ENCODE measurements around the gene SUSD2. TPM values are rescaled to one million over a fixed set of nuclear protein-coding genes. Genes with fewer than 3 reads are reported as not detected.

Gene SUSD2
- total and polyA plus RNA-seq, 9 of the 15 experiments (the other 6 are each of a cell fraction or from before 2014, with no cell fraction given), result 0.01 to 0.16 (median 0.04) TPM; not detected in 4

DNA sequence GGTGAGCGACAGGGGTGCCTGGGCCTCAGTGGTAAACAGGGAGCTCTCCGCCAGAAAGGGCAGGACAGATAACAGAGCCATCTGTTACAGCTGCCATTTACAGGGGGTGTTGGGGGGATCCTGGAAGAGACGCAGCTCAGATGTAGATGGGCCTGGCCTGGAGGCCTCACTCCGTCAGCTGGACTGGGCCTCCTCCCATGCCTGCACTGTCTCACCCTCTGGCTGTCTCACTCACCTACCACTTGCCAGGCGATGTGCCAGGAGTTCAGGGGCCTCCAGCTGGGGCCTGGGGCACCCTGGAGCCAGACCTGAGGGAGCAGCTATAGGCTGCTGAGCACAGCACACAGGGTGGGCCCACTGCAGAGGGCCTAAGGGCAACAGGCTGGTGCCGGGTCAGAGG, 16.3 kb upstream of the SUSD2 start:
- H4K20me1 ChIP-seq (replicated peaks; ENCODE audit: control insufficient read depth, insufficient read depth, low read length), result no peaks in the 10 kb centered on the region; the same call in 1 of the 2 replicates
- H3K79me2 ChIP-seq (ENCODE audit: control insufficient read depth, insufficient read depth, low read length), result no peaks in the 10 kb centered on the region
- H2AFZ ChIP-seq (ENCODE audit: low read depth, low read length), result no peak overlapping the region
- H3K27me3 ChIP-seq (ENCODE audit: control insufficient read depth in 2 of 2, insufficient read depth in 2 of 2, low read length in 2 of 2), result no peaks in the 10 kb centered on the region
- ChIA-PET POLR2A (interaction anchor here (0.6 kb wide), 1 partner anchor 12 kb away, joined by 3 read pairs; no protein-coding TSS in a partner anchor), CTCF (ENCODE audit: low intra/inter-chr PET ratio) (no interaction called here)
- H3K9me1 ChIP-seq (ENCODE audit: control insufficient read depth, insufficient read depth, low read length), result no peaks in the 10 kb centered on the region
- no peak for ATAC-seq
- H3K36me3 ChIP-seq (ENCODE audit: control insufficient read depth, insufficient read depth, low read length), result peaks cover 35% of the 10 kb centered on the region; the same call in 2 of the 3 replicates
- FAIRE-seq, result no peak
- H3K27ac ChIP-seq (ENCODE audit: extremely low read depth, low read depth, low read length), result no peak overlapping the region
- 84% methylated on average over 5 of the region's 6 CpGs for WGBS (ENCODE audit: insufficient coverage, low coverage, missing lambda C conversion rate)
- H3K4me3 ChIP-seq, result no peak overlapping the region
- no peak overlapping the region for H3K9ac ChIP-seq (ENCODE audit: insufficient read depth in 1 of 2, low read depth in 2 of 2, low read length in 2 of 2)
- intact Hi-C loops (cut with micrococcal nuclease), result no loop called here
- peaks cover 0 to 4% of the 10 kb centered on the region in 2 experiments; a peak in 1 of 5 replicates for H3K4me1 ChIP-seq (replicated peaks in 1 of 2; ENCODE audit: control insufficient read depth in 2 of 2, insufficient read depth in 2 of 2, low read length in 2 of 2)
- BruUV-seq (replicated peaks), result no TSS peak
- DNase-seq (ENCODE audit: extremely low read depth in 1 of 4, low spot score in 3 of 4), result no peak
- H3K4me2 ChIP-seq (ENCODE audit: insufficient read depth, low read length), result no peak overlapping the region
- in situ Hi-C loops (cut with MboI), result no loop called here
- H3K9me3 ChIP-seq (replicated peaks; ENCODE audit: control insufficient read depth, insufficient read depth, low read depth, low read length), result no peaks in the 10 kb centered on the region
- TF ChIP-seq ZNF695 (CRISPR knock-in tag; IDR thresholded peaks at IDR 0.05) (no peak), ZNF124 (CRISPR knock-in tag; IDR thresholded peaks at IDR 0.05) (no peak), NKRF (IDR thresholded peaks at IDR 0.05; ENCODE audit: borderline replicate concordance) (no peak), ZBTB11 (CRISPR knock-in tag; IDR thresholded peaks at IDR 0.05) (no peak), XRCC4 (IDR thresholded peaks at IDR 0.05; ENCODE audit: extremely low read depth, insufficient read depth, insufficient read length) (no peak), ZNF263 (CRISPR knock-in tag; IDR thresholded peaks at IDR 0.05; ENCODE audit: borderline replicate concordance) (no peak), NFXL1 (CRISPR knock-in tag; IDR thresholded peaks at IDR 0.05) (no peak)
- TF ChIP-seq, protein P1, sequence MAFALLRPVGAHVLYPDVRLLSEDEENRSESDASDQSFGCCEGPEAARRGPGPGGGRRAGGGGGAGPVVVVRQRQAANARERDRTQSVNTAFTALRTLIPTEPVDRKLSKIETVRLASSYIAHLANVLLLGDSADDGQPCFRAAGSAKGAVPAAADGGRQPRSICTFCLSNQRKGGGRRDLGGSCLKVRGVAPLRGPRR (CRISPR knock-in tag; IDR thresholded peaks at IDR 0.05), result no peak
- TF ChIP-seq, protein P2, sequence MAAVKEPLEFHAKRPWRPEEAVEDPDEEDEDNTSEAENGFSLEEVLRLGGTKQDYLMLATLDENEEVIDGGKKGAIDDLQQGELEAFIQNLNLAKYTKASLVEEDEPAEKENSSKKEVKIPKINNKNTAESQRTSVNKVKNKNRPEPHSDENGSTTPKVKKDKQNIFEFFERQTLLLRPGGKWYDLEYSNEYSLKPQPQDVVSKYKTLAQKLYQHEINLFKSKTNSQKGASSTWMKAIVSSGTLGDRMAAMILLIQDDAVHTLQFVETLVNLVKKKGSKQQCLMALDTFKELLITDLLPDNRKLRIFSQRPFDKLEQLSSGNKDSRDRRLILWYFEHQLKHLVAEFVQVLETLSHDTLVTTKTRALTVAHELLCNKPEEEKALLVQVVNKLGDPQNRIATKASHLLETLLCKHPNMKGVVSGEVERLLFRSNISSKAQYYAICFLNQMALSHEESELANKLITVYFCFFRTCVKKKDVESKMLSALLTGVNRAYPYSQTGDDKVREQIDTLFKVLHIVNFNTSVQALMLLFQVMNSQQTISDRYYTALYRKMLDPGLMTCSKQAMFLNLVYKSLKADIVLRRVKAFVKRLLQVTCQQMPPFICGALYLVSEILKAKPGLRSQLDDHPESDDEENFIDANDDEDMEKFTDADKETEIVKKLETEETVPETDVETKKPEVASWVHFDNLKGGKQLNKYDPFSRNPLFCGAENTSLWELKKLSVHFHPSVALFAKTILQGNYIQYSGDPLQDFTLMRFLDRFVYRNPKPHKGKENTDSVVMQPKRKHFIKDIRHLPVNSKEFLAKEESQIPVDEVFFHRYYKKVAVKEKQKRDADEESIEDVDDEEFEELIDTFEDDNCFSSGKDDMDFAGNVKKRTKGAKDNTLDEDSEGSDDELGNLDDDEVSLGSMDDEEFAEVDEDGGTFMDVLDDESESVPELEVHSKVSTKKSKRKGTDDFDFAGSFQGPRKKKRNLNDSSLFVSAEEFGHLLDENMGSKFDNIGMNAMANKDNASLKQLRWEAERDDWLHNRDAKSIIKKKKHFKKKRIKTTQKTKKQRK (IDR thresholded peaks at IDR 0.05; ENCODE audit: borderline replicate concordance, low read depth, low read length), result no peak
- TF ChIP-seq, protein P3, sequence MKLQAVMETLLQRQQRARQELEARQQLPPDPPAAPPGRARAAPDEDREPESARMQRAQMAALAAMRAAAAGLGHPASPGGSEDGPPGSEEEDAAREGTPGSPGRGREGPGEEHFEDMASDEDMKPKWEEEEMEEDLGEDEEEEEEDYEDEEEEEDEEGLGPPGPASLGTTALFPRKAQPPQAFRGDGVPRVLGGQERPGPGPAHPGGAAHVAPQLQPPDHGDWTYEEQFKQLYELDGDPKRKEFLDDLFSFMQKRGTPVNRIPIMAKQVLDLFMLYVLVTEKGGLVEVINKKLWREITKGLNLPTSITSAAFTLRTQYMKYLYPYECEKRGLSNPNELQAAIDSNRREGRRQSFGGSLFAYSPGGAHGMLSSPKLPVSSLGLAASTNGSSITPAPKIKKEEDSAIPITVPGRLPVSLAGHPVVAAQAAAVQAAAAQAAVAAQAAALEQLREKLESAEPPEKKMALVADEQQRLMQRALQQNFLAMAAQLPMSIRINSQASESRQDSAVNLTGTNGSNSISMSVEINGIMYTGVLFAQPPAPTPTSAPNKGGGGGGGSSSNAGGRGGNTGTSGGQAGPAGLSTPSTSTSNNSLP (IDR thresholded peaks at IDR 0.05; ENCODE audit: borderline replicate concordance, low read depth, low read length), result no peak
